Astrocyte (in vitro differentiated cells and primary cell): ENCODE results near the gene PATL1. TPM values are rescaled to one million over a fixed set of nuclear protein-coding genes. Genes with fewer than 3 reads are reported as not detected.

Experiments
- DNase-seq: peaks from one replicate; pipeline ENCODE4 v3.0.0-alpha.2; 2010; ENCODE audit warnings: low read depth
- FAIRE-seq: peaks from 2 replicates; lab custom pipeline; 2011; peaks lifted over from hg19 to GRCh38; lab: Jason Lieb, UNC
- H2AFZ ChIP-seq: 2 replicates; pipeline ENCODE4 v1.6.0; 2012; ENCODE audit warnings: low read depth, low read length, inconsistent platforms
- H3K27ac ChIP-seq: 2 replicates; pipeline ENCODE4 v1.5.1; 2011; ENCODE audit warnings: low read depth, low read length, inconsistent platforms
- H3K27me3 ChIP-seq: 2 replicates; pipeline ENCODE4 v1.6.0; 2011; ENCODE audit warnings: low read length, inconsistent platforms; ENCODE audit not compliant: insufficient read depth
- H3K36me3 ChIP-seq: 2 replicates; pipeline ENCODE4 v1.5.1; 2011; ENCODE audit warnings: low read length, inconsistent platforms; ENCODE audit not compliant: insufficient read depth
- H3K4me1 ChIP-seq: 2 replicates; pipeline ENCODE4 v1.5.1; 2011; ENCODE audit warnings: low read length, inconsistent platforms; ENCODE audit not compliant: insufficient read depth
- H3K4me2 ChIP-seq: 2 replicates; pipeline ENCODE4 v1.6.0; 2012; ENCODE audit warnings: low read length, inconsistent platforms
- H3K4me3 ChIP-seq: 2 replicates; pipeline ENCODE4 v1.5.1; 2011; ENCODE audit warnings: low read depth, mild to moderate bottlenecking, low read length, inconsistent platforms; ENCODE audit not compliant: insufficient read depth
- H3K79me2 ChIP-seq: 2 replicates; pipeline ENCODE4 v1.6.0; 2012; ENCODE audit warnings: mild to moderate bottlenecking, low read length, inconsistent platforms; ENCODE audit not compliant: insufficient read depth
- H3K9ac ChIP-seq: 2 replicates; pipeline ENCODE4 v1.6.0; 2012; ENCODE audit warnings: mild to moderate bottlenecking, low read length, inconsistent platforms
- H3K9me3 ChIP-seq: 2 replicates; pipeline ENCODE4 v1.5.1; 2012; ENCODE audit warnings: low read depth, mild to moderate bottlenecking, low read length, inconsistent platforms; ENCODE audit not compliant: insufficient read depth
- H4K20me1 ChIP-seq: 2 replicates; pipeline ENCODE4 v1.6.0; 2012; ENCODE audit warnings: low read length, inconsistent platforms; ENCODE audit not compliant: insufficient read depth
- H3K27ac Mint-ChIP-seq: one replicate; pipeline ENCODE4 v1.8.0; 2021; ENCODE audit warnings: mild to moderate bottlenecking, mixed read lengths; ENCODE audit not compliant: unreplicated experiment
- H3K27me3 Mint-ChIP-seq: one replicate; pipeline ENCODE4 v1.8.0; 2021; ENCODE audit warnings: low read depth, mixed read lengths; ENCODE audit not compliant: unreplicated experiment
- H3K36me3 Mint-ChIP-seq: one replicate; pipeline ENCODE4 v1.8.0; 2021; ENCODE audit warnings: low read depth, mixed read lengths; ENCODE audit not compliant: unreplicated experiment
- H3K4me1 Mint-ChIP-seq: one replicate; pipeline ENCODE4 v1.8.0; 2021; ENCODE audit warnings: low read depth, mixed read lengths; ENCODE audit not compliant: unreplicated experiment
- H3K4me3 Mint-ChIP-seq: one replicate; pipeline ENCODE4 v1.8.0; 2021; ENCODE audit warnings: mild to moderate bottlenecking, moderate library complexity, mixed read lengths; ENCODE audit not compliant: unreplicated experiment
- H3K9me3 Mint-ChIP-seq: one replicate; pipeline ENCODE4 v1.8.0; 2021; ENCODE audit warnings: mild to moderate bottlenecking, mixed read lengths; ENCODE audit not compliant: unreplicated experiment
- EZH2 ChIP-seq: IDR thresholded peaks from 2 replicates; pipeline ENCODE4 v1.6.1; 2012; ENCODE audit warnings: mild to moderate bottlenecking, low read length, inconsistent platforms; ENCODE audit not compliant: insufficient read depth
- total RNA-seq: library from RNA; stranded (reverse); gene quantifications from 2 replicates; pipeline ENCODE4 v1.2.1, GENCODE V29; 2021
- TF ChIP-seq, protein P1 (sequence below): IDR thresholded peaks from 2 replicates; pipeline ENCODE4 v1.5.1; 2011; ENCODE audit warnings: low read depth, mild to moderate bottlenecking, inconsistent platforms, low read length, moderate library complexity; ENCODE audit not compliant: insufficient read depth

PATL1 gene
- total RNA-seq, 1 donor from 2014 or later: 38.1 TPM

DNA sequence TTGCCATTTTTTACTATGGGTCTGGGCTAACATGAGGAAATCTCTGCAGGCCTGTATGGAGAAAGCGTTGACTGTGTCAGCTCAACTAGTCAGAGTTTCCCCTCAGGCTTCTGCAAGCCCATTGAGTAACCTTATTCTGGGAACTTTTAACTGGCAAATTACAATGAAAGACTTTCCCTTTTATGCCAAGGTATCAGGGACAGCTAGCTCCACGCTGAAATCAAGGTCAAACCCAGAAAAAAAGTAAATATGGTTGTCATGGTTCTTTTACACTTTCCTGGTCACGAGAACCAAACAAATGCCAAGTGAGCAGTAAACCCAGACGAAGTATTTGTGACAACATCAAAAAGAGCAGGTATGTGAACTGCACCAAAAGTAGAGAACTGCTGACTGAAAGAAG lies 67.0 kb downstream of the PATL1 start:
- peaks cover 78% of the 10 kb centered on the region for H4K20me1 ChIP-seq
- Mint-ChIP-seq H3K36me3 (peaks cover 16% of the 10 kb centered on the region), H3K27me3 (no peaks in the 10 kb centered on the region), H3K4me3 (no peak overlapping the region), H3K4me1 (no peaks in the 10 kb centered on the region), H3K9me3 (no peaks in the 10 kb centered on the region), H3K27ac (no peak overlapping the region)
- H3K79me2 ChIP-seq: peaks cover 54% of the 10 kb centered on the region
- H3K4me2 ChIP-seq: no peak overlapping the region
- H3K36me3 ChIP-seq: peaks cover 59% of the 10 kb centered on the region
- H3K4me1 ChIP-seq: no peaks in the 10 kb centered on the region
- H3K9ac ChIP-seq: no peak overlapping the region
- H3K27me3 ChIP-seq: no peaks in the 10 kb centered on the region
- H2AFZ ChIP-seq: no peak overlapping the region
- no peak overlapping the region for H3K4me3 ChIP-seq
- FAIRE-seq (no peak), DNase-seq (no peak)
- no peaks in the 10 kb centered on the region for H3K9me3 ChIP-seq
- H3K27ac ChIP-seq: no peak overlapping the region
- TF ChIP-seq EZH2: no peak
- TF ChIP-seq, protein P1, sequence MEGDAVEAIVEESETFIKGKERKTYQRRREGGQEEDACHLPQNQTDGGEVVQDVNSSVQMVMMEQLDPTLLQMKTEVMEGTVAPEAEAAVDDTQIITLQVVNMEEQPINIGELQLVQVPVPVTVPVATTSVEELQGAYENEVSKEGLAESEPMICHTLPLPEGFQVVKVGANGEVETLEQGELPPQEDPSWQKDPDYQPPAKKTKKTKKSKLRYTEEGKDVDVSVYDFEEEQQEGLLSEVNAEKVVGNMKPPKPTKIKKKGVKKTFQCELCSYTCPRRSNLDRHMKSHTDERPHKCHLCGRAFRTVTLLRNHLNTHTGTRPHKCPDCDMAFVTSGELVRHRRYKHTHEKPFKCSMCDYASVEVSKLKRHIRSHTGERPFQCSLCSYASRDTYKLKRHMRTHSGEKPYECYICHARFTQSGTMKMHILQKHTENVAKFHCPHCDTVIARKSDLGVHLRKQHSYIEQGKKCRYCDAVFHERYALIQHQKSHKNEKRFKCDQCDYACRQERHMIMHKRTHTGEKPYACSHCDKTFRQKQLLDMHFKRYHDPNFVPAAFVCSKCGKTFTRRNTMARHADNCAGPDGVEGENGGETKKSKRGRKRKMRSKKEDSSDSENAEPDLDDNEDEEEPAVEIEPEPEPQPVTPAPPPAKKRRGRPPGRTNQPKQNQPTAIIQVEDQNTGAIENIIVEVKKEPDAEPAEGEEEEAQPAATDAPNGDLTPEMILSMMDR: no peak

- Histone ChIP-seq H3K27me3 (no peaks in the 10 kb centered on the region), H4K20me1 (peaks cover 77% of the 10 kb centered on the region), H3K4me2 (no peak overlapping the region), H3K9me3 (no peaks in the 10 kb centered on the region), H2AFZ (no peak overlapping the region), H3K36me3 (peaks cover 62% of the 10 kb centered on the region), H3K27ac (no peak overlapping the region), H3K79me2 (peaks cover 53% of the 10 kb centered on the region), H3K4me1 (no peaks in the 10 kb centered on the region), H3K4me3 (no peak overlapping the region), H3K9ac (no peak overlapping the region)
- Mint-ChIP-seq H3K36me3 (peaks cover 16% of the 10 kb centered on the region), H3K4me1 (no peaks in the 10 kb centered on the region), H3K4me3 (no peak overlapping the region), H3K9me3 (no peaks in the 10 kb centered on the region), H3K27ac (no peak overlapping the region), H3K27me3 (no peaks in the 10 kb centered on the region)
- no peak for TF ChIP-seq EZH2
- TF ChIP-seq, protein P1: no peak
- DNase-seq: no peak
- no peak for FAIRE-seq
Measured at GRCh38 chr11:59600636-59601035, 68.2 kb downstream of the PATL1 start.

- FAIRE-seq (no peak), DNase-seq (no peak)
- no peak overlapping the region for H3K27ac Mint-ChIP-seq
- Histone ChIP-seq H3K79me2 (peaks cover 49% of the 10 kb centered on the region), H3K4me3 (no peak overlapping the region), H3K9ac (no peak overlapping the region), H3K9me3 (no peaks in the 10 kb centered on the region), H3K4me2 (no peak overlapping the region), H4K20me1 (peaks cover 74% of the 10 kb centered on the region), H3K27ac (no peak overlapping the region), H2AFZ (no peak overlapping the region), H3K4me1 (no peaks in the 10 kb centered on the region), H3K36me3 (peaks cover 62% of the 10 kb centered on the region), H3K27me3 (no peaks in the 10 kb centered on the region)
- no peak overlapping the region for H3K4me3 Mint-ChIP-seq
- peaks cover 16% of the 10 kb centered on the region for H3K36me3 Mint-ChIP-seq
- TF ChIP-seq, protein P1: no peak
- TF ChIP-seq EZH2: no peak
- no peaks in the 10 kb centered on the region for H3K9me3 Mint-ChIP-seq
- no peaks in the 10 kb centered on the region for H3K27me3 Mint-ChIP-seq
- H3K4me1 Mint-ChIP-seq: no peaks in the 10 kb centered on the region
Measured at GRCh38 chr11:59600234-59600633, 68.6 kb downstream of the PATL1 start.
